HUDEP-2 (cell line): ENCODE measurements around the gene AKT1S1.
A peak's percentile ranks its signal among the peaks of the same experiment; 100 is the strongest.

Source experiments
- DNase-seq, 76 experiments: peaks; one replicate each; lab custom pipeline; 2025; ENCODE audit not compliant: unreplicated experiment in 76 of 76; lab: John Stamatoyannopoulos, UW

AKT1S1 gene

DNA sequence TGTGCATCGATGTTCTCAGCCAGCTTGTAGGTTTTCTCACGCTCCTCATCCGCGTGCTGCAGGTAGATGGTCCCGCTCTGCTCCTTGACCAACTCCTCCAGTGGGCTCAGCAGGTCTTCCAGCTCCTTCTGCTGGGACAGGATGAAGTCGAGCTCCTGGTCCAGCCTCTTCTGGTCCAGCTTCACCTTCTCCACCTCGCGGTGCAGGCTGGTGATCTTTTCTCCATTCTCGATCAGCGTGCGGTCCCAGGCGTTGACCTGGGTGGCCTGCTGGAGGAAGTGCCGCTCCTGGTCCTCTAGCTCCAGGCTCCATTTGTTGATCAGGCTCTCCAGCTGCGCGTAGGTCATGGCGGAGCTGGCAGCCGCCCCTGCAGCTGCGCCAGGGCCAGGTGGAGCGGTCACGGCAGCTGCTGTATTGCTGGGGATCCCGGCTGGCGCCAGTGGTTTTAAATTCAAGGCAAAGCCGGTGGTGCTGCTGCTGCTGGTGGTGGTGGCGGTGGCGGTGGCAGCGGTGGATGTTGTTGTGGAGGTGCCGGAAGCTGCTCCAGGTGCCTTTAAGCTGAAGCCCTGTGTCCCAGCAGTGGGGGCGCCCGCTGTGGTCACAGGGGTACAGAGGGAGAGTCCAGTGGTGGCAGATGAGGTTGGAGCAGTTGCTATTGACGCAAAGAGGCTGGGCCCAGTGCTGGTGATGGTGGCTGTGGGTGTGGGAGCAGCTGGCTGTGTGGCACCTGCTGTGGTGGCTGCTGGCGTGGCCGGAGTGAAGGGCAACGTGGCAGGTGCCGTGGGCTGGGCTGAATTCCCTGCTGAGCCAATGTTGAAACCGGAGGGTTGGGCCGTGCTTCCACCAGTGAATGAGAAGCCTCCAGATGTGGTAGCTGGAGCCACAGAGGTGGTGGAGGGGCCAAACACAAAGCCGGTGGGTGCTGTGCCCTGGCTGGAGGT, 31.6 kb upstream of the AKT1S1 start:
- DNase-seq: no peak

DNA sequence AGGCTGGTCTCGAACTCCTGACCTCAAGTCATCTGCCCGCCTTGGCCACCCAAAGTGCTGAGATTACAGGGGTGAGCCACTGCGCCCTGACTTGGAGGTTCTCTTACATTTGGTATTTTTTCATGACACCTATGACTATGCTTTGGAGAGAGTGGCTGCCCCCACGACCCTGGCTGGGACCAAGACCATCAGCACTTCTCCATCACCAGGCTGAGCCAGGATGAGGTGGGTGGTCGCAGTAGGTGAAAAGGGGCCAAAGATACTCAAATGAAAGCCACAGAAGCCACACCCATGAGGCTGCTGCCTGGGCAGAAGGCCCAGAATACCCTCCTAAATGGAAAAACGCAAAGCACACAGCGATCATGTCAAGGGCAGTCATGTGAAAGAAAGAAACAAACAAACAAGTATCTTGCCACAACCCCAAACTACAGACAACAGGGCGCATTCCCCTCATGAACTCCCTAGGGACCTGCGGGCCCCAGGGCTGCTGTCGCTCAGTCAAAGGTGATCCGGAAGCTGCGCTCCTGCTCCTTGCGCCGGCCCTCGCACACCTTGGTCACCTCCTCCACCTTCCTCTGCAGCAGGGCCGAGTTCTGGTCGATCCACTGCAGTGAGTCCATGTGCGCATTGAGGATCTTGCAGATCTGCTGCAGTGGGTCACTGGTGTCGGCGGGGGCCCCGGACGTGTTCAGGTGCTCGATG, 30.7 kb upstream of the AKT1S1 start:
- DNase-seq: no peak

DNA sequence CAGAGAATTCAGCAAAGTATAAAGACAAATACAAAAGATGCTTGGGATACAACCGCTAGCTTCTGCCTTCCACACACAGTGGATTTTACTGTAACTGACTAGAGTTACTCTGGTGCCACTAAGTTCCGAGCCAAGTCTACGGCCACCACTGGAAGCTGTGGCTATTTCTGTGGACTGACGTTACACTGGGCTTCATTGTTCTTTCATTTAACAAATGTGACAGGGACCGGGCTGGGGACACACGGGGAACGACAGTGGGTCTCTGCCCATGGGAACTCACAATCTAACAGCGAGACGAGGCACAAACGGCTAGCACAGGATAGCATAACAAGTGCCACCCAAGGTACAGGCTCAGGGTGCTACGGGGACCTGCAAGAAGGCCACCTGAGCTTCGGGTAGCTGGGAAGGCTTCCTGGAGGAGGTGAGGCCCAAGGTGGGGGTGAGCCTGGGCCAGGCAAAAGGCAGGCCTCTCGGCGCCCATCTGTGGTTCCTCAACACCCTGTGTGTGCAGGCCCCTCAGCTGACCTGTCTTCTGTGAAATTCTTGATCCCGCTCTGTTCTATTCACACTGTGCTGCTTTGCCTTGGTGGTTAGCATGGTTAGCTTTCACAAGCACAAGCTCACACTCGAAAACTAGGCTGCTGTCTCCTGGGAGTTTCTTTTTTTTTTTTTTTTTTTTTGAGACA, 29.9 kb upstream of the AKT1S1 start:
- no peak for DNase-seq

DNA sequence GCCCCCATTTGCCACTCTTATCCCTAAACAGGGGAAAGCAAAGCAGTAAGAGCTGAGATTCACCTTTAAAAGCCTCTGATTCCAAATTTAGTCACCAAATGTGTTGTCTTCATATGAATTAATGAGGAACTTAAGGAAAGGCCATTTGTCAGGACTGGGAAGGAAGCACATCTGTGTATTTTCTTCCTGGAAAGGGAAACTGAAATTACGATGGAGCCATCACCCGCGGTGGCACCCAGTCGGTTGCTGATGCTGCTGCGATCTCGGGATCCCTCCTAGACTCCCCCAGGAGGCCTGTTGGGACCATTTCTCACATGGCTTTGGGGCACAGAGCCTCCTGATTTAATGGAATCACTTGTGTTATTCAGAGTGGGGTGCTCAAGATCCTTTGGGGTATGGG, 27.0 kb upstream of the AKT1S1 start:
- DNase-seq: no peak

DNA sequence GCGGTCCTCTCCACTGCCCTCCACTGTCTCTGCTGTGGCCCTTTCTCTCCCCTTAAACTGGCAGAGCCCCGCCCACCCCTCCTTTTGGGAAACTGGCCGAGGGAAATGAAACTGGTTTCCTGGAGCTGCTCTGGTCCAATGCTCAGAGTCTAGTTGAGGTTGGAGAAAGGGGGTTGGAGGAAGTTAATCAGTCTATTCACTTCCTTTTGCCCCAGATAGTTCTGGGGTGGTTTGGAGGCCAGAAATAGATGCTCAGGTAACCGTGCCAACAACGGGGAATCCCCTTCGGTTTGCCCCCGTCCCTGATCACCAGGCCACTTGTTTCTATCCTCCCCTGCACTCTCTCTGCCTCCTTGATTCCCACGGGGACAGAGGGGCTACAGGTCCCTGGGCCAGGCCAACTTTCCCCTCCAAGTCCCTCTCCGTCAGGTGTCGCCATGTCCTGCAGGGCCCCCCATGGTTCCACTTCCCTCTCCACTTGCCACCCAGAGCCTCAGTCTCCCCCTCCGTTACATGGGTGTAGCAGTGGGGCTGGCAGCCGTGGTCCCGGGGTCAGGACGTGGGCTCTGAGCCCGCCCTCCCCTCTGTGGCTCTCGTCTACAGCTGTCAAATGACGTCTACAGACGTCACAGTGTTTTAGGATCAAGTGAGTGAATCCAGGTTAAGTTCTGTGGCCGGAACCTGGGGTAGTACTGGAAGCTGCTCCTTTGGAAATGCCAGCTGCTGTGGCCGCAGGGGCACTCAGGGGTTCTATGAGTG, 19.9 kb upstream of the AKT1S1 start, which contains the start of gene IL4I1:
Gene IL4I1 (minus strand): TSS at position 25 of the 759 bp plus-strand sequence. CDS start 727 bp downstream, outside the sequence.
- no peak for DNase-seq

DNA sequence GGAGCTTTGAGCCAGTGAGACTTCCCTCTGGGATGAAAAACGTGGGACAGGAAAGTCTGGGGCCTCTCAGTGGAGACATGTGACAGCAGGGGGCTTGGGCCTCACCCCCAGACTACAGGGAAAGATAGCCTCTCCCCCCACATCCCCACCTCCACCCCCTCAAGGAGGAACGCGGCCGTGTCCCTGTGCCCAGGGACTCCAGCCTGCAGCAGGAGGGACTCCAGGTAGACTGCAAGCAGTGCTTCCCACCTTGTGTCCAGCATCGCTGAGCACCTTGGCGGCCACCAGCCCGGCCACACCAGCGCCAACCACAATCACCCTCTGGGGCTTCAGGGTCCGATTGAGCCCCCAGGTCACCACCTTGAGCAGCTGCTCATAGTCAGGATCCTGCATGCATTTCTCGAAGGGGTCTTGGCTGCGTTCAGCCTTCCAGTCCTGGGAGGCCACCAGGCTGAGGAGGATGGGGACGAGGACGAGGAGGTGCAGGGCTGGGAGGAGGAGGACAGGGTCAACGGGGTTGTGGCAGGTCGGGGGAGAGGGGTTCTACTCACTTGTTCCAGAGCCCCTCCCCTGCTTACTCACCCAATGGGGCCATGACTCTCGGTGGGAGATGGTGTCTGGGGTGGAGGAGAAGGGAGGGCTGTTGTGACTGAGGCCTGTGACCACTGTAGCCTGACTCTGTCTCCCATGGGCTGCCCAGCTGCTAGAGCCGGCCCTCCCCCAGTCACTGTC, 18.6 kb upstream of the AKT1S1 start:
- DNase-seq: no peak

DNA sequence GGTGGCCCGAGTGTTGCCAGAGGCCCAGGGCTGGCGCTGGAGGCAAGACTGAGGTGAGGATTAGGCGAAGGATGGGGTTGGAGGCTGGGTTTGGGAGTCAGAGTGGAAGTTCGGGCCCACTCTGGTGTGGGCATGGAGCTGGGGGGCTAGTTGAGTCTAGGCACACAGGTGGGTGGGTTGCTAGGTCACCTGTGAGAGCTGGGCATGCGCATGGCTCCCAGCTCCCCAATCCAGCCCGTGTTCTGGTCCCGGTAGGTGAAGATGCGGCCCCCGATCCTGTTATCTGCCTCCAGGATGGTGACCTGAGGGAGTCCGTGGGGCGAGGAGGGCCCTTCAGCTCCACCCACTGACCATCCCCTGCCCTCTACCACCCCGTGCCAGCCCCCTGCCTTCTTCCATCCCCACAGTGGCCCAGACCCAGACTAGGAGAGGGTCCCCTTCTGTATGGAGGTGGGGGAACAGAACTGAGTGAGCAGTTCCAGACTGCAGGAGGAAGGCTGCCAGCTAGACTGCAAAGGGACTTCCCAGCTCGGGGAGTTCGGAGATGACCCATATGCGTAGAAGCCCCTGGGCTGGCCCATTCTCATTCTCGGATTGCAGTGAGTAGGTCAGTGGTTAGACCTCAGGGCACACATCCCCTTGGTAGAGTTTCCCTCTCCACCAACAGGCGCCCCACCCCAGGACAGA, 17.9 kb upstream of the AKT1S1 start:
- DNase-seq: no peak

DNA sequence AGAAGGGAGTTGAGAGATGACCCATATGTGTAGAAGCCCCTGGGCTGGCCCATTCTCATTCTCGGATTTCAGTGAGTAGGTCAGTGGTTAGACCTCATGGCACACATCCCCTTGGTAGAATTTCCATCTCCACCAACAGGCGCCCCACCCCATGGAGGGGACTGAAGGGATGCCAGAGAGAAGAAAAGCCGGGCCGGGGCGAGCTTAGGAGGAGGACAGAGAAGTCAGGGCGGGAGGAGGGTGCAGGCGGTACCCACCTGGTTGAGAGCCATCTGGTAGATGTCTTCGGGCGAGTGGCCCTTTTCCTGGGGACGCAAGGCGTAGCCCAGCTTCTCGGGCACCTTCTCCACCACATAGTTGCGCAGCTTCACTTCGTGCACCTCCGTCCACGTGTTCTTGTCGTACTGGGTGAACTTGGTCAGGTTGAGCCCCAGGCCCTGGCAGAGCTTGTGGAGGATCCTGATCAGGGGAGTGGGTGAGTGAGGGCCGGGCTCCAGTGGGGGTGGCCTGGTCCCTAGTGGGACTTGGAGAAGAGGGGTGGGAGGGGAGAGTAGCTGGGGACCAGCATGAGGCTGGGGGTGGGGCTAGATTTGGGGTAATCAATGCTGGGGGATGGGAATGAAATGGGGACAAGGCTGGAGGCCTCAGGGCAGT, 17.0 kb upstream of the AKT1S1 start:
- DNase-seq: no peak

DNA sequence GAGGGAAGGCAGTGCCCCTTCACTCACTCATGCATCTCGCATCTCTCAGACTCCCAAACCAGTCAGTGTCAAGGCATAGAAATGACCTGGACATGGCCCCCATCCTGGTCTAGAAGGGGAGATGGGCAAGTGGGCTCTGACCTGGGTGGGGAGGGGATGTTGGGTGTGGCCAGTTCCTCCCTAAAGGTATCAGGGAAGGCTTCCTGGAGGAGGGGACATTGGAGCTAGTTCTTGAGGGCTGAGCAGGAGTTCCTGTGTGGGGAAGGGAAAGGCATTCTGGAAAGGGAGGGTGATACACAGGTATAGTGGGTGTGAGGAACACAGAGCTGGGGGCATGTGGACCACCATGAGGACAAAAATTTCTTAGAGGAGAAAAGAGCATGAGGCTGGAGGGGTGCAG, 15.6 kb upstream of the AKT1S1 start:
- no peak for DNase-seq

DNA sequence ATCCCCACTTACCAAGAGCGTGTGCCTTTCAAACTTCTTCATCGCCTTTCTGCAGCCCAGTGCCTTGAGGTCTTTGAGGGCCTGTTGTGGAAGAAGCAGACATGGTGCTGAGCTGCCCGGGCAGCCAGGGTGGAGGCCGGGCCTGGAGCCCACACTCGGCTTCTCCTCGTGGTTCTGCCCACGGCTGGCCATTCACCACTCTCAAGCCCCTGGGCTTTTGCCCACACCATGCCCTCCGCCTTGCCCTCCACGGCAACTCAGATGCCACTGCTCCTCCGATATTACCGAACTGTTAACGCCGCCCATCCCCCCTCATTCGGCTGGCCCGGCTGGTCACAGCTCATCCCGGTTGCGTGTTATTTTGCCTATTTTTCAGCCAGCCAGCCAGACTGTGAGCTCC, 14.2 kb upstream of the AKT1S1 start:
- no peak for DNase-seq

DNA sequence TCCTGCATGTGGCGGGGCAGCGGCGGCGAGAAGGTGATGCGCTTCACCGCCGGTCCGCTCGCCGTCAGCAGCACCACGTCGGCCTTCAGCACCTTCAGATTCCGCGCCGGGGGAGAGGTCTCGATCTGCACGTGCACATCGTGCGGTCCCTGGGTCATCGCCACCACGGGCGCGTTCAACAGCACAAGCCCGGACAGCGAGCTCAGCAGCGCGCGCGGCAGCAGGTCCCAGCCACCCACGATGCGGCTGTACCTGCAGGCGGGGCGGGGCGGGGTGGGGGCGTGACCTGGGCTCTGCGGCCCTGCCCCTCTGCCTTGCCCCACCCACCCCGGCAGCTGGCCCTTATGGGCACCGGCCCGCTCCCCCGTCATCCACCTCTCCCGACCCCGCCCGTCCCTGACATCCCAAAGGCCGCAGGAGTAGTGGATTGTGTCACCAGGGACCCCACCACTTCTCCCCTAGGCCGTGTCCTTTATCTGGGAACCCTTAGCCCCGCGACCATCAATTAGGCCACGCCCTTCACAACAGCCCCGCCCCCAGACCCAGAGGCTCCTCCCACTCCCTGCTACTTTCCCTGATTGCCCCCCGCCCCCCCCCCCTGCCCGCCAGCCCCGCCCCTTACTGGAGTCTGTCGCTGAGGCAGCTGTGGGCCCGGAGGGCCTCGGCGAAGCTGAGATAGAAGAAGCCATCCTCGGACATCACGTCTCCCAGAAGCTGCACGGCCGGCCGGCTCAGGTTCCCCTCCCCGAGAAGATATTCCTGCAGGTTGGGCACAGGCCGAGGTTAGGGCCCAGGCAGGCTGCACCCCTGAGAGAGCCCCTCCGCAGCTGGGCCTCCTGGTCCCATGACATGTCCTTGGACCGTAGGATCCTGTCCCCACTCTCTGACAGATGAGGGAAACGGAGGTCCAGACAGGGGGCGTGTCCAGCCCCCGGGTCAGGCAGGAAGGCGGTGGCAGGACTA, 13.5 kb upstream of the AKT1S1 start:
- peak in 58 of 76 experiments; percentile 16 to 98 (median 72) for DNase-seq

DNA sequence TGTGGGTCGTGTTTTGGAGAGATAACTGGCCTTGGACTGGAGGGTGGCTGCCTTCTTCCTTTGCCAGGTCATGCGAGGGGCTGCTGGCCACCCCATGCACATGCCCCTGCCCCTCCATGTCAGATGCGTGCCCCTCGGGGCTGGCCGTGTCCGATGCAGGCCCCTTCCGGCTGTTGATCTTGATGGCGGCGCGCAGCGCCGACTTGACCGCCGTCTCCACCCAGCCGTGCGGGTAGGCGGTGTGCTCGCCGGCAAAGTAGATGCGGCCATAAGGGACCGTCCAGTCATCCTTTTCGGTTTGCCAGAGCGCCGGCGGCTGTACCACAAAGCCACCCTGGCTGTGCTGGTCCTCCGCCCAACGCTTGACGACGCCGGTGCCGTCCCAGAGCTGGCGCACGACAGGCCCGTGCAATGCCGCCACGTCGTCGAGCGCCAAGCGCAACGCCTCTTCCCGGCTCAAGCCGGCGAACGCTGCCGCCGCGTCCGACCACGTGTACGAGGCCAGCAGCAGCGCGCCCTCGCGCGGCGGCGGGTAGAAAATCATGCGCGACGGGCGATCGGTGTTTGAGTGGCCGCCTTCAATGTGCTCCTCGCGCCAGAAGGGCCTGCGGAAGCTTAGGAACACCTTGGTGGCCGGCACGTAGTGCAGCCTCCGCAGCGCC, 12.7 kb upstream of the AKT1S1 start:
- peak in 72 of 76 experiments; percentile 23 to 98 (median 82) for DNase-seq

DNA sequence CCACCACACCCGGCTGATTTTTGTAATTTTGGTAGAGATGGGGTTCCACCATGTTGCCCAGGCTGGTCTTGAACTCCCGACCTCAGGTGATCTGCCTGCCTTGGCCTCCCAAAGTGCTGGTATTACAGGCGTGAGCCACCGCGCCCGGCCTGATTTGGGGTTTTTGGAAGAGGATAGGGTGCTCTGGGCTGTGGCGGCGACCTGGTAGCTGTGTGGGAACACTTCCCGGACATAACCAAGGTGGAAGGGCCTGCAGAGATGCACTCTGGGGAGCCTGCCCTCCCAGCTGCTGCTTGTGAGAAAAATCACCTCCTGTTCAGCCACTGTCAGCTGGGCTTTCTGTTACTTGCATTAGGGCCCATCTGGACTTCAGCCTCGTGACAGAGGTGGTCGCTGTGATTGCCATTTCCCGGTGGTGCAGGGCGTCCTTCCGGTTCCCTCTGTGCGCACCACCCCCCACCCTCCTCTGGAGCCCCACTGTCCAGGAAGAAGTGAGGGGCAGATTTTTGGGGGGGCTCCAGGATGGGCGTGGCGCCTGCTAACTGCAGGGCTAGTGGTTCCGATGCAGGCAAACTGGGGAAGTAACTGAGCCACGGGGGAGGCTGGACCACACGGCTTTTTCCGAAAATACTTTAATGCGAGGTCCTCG, 12.0 kb upstream of the AKT1S1 start:
- DNase-seq: no peak

DNA sequence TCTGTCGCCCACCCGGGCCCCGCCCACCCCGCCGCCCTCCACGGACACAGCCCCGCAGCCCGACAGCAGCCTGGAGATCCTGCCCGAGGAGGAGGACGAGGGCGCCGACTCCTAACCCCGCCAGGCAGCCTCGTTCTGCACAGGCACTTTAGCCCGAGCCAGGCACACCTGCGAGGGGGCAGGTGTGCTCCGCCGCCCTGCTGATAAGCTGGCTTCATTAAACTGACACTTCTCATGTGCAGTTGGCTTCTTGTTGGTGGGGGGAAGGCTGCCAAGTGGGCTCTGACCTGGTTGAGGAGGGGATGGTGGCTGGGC, 11.3 kb upstream of the AKT1S1 start:
- DNase-seq: no peak

DNA sequence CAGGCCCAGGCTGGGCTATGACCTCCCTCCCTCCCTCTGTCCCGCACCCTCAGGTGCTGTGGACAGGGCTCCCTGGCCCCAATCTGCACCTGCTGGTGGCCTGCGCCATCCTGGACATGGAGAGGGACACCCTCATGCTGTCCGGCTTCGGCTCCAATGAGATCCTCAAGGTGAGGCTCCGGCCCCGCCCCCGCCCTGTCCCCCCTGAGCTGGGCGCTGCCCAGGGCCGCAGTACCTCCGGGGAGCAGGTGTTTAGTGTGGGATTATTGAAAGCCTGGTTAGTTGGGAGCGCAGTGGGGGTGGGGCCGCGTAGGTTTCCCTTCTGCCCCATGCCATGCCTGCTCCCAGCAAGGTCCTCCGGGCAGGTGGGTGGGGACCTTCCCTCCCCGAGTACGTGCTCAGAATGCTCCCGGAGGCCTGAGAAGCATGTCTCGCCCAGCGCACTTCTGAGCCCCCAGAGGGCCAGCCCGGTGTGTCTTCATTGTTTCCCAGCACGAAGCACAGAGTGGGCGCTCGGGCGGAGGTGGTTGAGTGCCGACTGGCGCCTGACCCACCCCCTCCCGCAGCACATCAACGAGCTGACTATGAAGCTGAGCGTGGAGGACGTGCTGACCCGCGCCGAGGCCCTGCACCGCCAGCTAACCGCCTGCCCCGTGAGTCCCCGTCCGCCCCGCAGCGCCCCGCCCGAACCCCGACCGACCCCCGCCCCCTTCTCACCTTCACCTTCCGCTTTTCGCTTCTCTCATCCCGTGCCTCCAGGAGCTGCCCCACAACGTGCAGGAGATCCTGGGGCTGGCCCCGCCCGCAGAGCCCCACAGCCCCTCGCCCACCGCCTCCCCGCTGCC, 10.7 kb upstream of the AKT1S1 start:
- no peak for DNase-seq
